HG02798 (cell line): ENCODE data around the gene ZNF284.

Experiments
- ATAC-seq: cut with Tn5 transposase; IDR thresholded peaks from one replicate; pipeline ENCODE4 v1.9.1; 2021; ENCODE audit warnings: mild to moderate bottlenecking; ENCODE audit not compliant: unreplicated experiment, poor library complexity

Gene ZNF284

DNA sequence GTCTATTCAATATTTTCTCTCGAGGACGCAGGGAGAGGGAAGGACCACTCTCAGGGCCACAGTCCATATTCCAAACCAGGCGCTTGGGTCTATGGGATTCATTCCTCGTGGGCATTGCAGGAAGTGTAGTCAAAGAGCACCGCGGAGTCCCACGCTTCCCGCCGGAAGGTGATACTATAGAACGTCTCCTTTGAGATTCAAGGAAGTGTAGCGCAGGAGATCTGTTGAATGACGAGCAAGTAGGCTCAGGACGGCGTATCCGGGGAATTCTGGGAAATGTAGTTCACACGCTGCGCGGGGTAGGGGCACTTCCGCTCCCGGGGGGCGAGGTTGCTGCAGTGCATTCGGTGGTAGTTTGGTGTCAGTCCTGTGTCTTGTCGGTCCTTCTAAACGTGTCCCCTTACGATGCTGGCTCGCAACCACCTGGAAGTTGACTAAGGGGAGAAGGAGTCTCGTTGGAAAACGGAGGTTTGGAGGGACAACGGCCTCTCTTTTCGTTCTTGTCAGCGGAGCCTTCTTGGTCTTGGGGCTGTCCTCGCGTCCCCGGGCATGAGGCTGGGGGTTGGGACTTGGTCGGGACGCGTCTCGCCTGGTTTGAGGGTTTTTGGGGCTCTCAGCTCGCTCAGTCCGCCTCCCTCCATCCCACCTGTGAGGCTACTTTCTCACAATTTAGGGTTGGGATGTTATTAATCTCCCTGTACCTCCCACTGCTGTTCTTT, at the start of gene ZNF284:
ZNF284 (plus strand) TSS at position 336 of the 719 bp plus-strand sequence. CDS start 4,231 bp downstream, outside the sequence.
- peak; percentile 95 for ATAC-seq

DNA sequence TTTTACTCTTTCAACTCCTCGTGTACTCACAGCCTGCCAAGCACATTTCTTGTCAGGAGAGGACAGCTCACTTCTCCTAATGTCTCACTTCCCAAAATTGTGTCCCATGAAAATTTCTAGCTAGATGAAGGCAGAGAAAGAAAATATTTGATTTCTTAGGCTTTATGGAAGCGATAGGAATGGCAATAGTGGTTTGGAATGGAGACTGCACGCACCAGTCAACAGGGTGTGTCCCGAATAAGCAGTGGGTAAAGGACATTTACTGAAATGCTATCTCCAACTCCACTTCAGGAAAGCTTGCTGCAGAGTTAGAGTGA, 47.1 kb upstream of the ZNF284 start:
- ATAC-seq, result no peak

DNA sequence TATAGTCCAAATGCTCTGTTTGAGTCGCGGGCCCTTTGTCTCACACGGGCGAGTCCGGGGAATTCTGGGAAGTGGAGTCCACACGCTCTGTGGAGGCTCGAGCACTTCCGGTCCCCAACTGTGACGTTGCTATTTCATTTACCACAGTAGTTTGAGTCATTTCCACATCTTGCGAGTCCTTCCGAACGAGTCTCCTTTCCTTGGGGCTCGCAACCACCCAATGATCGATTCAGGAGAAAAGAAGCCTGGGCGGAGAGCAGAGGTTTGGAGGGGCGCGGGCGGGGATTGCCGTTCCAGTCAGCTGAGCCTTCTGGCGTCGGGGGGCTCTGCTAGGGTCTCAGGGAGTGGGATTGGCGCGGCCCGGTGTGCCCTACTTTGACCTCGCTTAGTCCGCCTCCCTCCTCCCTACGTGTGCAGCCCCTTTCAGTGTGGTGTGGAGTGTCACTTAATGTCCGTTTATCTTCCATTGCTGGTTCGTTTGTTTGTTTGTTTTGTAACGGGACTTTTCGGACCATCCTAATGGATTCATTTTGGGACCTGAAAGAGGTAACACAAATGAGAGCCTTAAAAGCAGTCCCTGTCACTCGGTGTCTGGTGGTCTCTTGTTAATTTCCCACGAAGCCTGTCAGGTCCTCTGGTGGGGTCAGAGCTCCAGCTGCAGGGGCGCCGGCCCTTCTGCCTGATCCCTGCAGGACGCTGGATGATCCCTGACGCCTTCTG, 46.6 kb upstream of the ZNF284 start, which contains the start of gene ZNF222:
ZNF222 (plus strand) TSS at position 163 of the 720 bp plus-strand sequence; CDS start at position 221, 58 bp downstream.
- ATAC-seq, result peak; percentile 89

DNA sequence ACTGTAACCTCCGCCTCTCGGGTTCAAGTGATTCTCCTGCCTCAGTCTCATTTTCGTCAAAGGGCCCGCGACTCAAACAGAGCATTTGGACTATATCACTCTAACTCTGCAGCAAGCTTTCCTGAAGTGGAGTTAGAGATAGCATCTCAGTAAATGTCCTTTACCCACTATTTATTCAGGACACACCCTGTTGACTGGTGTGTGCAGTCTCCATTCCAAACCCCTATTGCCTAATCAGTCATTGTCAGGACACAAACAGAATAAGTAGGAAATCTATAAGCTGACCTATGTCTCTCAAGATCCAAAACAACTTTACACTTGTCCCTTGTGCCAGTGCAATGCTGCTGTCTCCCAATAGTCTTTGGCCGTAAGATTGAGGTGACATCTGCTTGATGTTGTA, 45.3 kb upstream of the ZNF284 start:
- ATAC-seq, result no peak

GRCh38 chr19:44032001-44032610, 39.9 kb upstream of the ZNF284 start:
- ATAC-seq, result no peak

DNA sequence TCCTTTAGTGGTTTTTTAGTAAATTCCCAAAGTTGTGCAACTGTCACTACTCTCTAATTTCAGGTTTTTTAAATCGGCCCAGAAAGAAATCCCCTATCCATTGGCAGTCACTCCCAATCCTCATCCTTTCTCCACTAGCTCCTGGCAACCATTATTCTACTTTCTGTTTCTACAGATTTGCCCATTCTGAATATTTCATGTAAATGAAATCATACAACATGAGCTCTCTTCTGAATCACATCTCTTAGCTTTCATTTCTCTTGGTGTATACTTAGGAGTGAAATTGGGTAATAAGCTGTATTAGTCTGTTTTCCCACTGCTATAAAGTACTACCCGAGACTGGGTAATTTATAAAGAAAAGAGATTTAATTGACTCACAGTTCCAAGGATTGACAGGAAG, 29.8 kb upstream of the ZNF284 start:
- ATAC-seq, result no peak

GRCh38 chr19:44050740-44051649, 21.0 kb upstream of the ZNF284 start:
- peak; percentile 23 for ATAC-seq

DNA sequence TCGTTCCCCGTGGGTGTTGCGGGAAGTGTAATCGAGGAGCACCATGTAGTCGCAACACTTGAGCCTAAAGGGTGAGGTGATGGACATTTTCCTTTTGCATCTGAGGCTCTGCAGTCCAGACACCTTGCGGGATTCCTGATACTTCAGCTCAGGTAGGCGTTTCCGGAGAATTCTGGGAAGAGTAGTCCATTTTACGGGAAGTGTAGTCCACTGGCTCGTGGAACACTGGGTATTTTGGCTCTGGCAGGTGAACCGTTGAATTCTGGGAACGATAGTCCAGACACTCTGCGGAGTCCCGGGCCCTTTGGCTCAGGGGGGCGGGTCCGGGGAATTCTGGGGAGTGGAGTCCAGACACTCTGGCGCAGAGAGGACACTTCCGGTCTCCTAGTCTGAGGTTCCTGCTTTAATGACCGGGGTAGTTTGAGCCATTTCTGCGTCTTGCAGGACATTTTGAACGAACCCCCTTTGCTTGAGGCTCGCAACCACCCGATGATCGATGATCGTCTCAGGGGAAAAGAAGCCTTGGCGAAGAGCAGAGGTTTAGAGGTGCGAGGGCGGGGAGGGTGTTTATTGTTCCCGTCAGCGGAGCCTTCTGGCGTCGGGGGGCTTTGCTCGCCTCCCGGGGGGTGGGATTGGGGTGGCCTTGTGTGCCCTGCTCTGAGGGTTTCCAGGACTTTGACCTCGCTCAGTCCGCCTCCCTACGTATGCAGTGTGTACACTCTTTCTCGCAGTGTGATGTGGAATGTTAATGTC, 20.1 kb upstream of the ZNF284 start, which contains the start of gene ZNF223:
ZNF223 (plus strand) TSS at position 387 of the 753 bp plus-strand sequence. CDS start 3,141 bp downstream, outside the sequence.
- peak; percentile 70 for ATAC-seq

GRCh38 chr19:44055870-44056269, 16.1 kb upstream of the ZNF284 start:
- ATAC-seq, result no peak

- no peak for ATAC-seq
Observed at GRCh38 chr19:44059229-44059628, 12.7 kb upstream of the ZNF284 start.

DNA sequence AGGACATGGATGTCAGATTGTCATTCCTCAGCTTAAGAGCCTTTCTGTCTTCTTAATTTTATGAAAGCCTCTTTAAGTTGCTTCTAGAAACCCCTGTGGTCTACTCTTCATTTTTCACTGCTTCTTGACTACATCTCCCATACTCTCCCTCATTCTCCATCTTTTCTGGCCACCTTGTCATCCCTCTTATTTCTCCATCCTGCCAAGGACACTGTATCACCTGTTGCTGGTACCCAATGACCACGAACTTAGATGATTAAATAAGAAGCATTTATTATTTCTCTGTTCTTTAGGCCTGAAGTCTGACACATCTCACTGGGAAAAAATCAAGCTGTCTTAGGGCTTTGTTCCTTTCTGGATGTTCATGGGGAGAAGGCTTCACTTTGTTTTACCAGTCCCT, 10.9 kb upstream of the ZNF284 start:
- ATAC-seq, result no peak

DNA sequence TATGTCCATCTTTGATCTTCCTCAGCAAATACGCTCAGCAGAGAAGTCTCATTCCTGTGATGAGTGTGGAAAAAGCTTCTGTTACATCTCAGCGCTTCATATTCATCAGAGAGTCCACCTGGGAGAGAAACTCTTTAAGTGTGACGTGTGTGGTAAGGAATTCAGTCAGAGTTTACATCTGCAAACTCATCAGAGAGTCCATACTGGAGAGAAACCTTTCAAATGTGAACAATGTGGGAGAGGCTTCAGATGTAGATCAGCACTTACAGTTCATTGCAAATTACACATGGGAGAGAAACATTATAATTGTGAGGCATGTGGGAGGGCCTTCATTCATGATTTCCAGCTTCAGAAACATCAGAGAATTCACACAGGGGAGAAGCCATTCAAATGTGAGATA, 5.7 kb upstream of the ZNF284 start:
- no peak for ATAC-seq

- ATAC-seq, result no peak
Observed at GRCh38 chr19:44069415-44069814, 2.5 kb upstream of the ZNF284 start.

GRCh38 chr19:44072543-44073401, 813 bp downstream of the ZNF284 start:
- no peak for ATAC-seq

- ATAC-seq, result no peak
Observed at GRCh38 chr19:44076325-44076724, 4.4 kb downstream of the ZNF284 start.

DNA sequence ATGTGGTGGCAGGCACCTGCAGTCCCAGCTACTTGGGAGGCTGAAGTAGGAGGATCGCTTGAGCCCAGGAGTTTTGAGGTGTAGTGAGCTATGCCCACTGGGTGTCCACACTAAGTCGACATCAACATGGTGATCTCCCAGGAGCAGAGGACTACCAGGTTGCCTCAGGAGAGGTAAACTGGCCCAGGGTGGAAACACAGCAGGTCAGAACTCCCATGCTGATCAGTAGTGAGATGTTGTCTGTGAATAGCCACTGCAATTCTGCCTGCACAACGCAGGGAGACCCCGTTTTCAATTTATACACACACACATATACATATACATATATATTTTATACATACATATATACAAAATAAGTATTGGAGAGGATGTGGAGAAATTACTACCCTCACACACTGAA, 20.1 kb downstream of the ZNF284 start:
- ATAC-seq, result no peak

GRCh38 chr19:44093931-44094765, 22.2 kb downstream of the ZNF284 start, which contains the start of gene ZNF224:
Gene ZNF224, plus strand, starts transcription at chr19:44094361. Its CDS starts 3,513 bp downstream, at chr19:44097874.
- ATAC-seq, result peak; percentile 93

DNA sequence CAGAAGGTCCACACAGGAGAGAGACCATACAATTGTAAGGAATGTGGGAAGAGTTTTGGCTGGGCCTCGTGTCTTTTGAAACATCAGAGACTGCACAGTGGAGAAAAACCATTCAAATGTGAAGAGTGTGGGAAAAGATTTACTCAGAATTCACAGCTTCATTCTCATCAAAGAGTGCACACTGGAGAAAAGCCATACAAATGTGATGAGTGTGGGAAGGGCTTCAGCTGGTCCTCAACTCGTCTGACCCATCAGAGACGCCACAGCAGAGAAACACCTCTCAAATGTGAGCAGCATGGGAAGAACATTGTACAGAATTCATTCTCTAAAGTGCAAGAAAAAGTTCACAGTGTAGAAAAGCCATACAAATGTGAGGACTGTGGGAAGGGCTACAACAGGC, 35.8 kb downstream of the ZNF284 start:
- no peak for ATAC-seq
